ENCODE results near the gene NAV2.

The NAV2 gene

GRCh38 chr11:19838994-19839768 lies 126.5 kb downstream of the NAV2 start:
- Histone ChIP-seq H3F3A (ENCODE audit: insufficient read depth, low read length) (no peaks in the 10 kb centered on the region), H2AFZ (ENCODE audit: low read length) (no peak overlapping the region), H3K36me3 (replicated peaks; ENCODE audit: insufficient read depth, low read length) (no peaks in the 10 kb centered on the region), H3K9ac (ENCODE audit: low read length) (no peak overlapping the region), H3K27me3 (replicated peaks; ENCODE audit: insufficient read depth, low read length) (no peaks in the 10 kb centered on the region), H3K9me2 (replicated peaks; ENCODE audit: insufficient read depth, low read length) (no peaks in the 10 kb centered on the region), H3K27ac (ENCODE audit: low read length) (no peak overlapping the region), H3K4me3 (ENCODE audit: low read length) (no peak overlapping the region), H4K20me1 (ENCODE audit: insufficient read depth, low read length) (no peaks in the 10 kb centered on the region), H3K4me1 (ENCODE audit: low read length) (no peaks in the 10 kb centered on the region), H3K4me2 (ENCODE audit: low read depth, low read length) (no peak overlapping the region), H3K79me2 (ENCODE audit: low read length) (no peaks in the 10 kb centered on the region), H3K9me3 (replicated peaks; ENCODE audit: insufficient read depth, low read length) (no peaks in the 10 kb centered on the region)
- no peak for TF ChIP-seq EZH2 (optimal IDR thresholded peaks at IDR 0.05; ENCODE audit: low read depth, low read length)
- TF ChIP-seq EZH2phosphoT487 (IDR thresholded peaks at IDR 0.05; ENCODE audit: low read length): no peak
- TF ChIP-seq, protein P1, sequence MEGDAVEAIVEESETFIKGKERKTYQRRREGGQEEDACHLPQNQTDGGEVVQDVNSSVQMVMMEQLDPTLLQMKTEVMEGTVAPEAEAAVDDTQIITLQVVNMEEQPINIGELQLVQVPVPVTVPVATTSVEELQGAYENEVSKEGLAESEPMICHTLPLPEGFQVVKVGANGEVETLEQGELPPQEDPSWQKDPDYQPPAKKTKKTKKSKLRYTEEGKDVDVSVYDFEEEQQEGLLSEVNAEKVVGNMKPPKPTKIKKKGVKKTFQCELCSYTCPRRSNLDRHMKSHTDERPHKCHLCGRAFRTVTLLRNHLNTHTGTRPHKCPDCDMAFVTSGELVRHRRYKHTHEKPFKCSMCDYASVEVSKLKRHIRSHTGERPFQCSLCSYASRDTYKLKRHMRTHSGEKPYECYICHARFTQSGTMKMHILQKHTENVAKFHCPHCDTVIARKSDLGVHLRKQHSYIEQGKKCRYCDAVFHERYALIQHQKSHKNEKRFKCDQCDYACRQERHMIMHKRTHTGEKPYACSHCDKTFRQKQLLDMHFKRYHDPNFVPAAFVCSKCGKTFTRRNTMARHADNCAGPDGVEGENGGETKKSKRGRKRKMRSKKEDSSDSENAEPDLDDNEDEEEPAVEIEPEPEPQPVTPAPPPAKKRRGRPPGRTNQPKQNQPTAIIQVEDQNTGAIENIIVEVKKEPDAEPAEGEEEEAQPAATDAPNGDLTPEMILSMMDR (IDR thresholded peaks at IDR 0.05; ENCODE audit: low read length): no peak
- no peak for DNase-seq

GRCh38 chr11:19840961-19841360 lies 128.3 kb downstream of the NAV2 start:
- TF ChIP-seq EZH2 (optimal IDR thresholded peaks at IDR 0.05; ENCODE audit: low read depth, low read length) (no peak), EZH2phosphoT487 (IDR thresholded peaks at IDR 0.05; ENCODE audit: low read length) (no peak)
- TF ChIP-seq, protein P1 (IDR thresholded peaks at IDR 0.05; ENCODE audit: low read length): no peak
- no peaks in the 10 kb centered on the region for H3K9me3 ChIP-seq (replicated peaks; ENCODE audit: insufficient read depth, low read length)
- no peaks in the 10 kb centered on the region for H3K27me3 ChIP-seq (replicated peaks; ENCODE audit: insufficient read depth, low read length)
- no peak overlapping the region for H3K4me3 ChIP-seq (ENCODE audit: low read length)
- no peaks in the 10 kb centered on the region for H3F3A ChIP-seq (ENCODE audit: insufficient read depth, low read length)
- H4K20me1 ChIP-seq (ENCODE audit: insufficient read depth, low read length): no peaks in the 10 kb centered on the region
- H3K9ac ChIP-seq (ENCODE audit: low read length): no peak overlapping the region
- no peaks in the 10 kb centered on the region for H3K4me1 ChIP-seq (ENCODE audit: low read length)
- no peak overlapping the region for H3K4me2 ChIP-seq (ENCODE audit: low read depth, low read length)
- DNase-seq: no peak
- H2AFZ ChIP-seq (ENCODE audit: low read length): no peak overlapping the region
- H3K27ac ChIP-seq (ENCODE audit: low read length): no peak overlapping the region
- H3K79me2 ChIP-seq (ENCODE audit: low read length): no peaks in the 10 kb centered on the region
- no peaks in the 10 kb centered on the region for H3K36me3 ChIP-seq (replicated peaks; ENCODE audit: insufficient read depth, low read length)
- H3K9me2 ChIP-seq (replicated peaks; ENCODE audit: insufficient read depth, low read length): no peaks in the 10 kb centered on the region

DNA sequence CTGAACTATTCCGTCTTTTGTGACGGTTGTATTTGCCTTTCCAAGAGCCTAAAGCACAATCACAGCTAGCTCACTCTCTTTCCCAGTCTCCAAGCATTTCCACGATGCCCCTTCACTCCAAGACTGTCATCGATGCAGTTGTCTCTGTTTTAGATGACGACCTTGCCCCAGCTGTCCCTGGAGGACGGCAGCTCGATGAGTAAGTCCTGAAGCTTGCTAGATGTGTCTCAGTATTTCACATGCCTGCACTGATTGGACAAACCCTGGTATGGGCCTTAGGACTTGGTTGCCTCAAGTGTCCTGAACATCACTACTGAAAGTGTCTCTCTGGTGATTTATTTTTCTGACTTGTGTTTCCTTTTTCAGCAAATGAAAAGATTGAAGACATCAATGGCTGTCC lies 129.9 kb downstream of the NAV2 start:
- Histone ChIP-seq H3K4me2 (ENCODE audit: low read depth, low read length) (no peak overlapping the region), H4K20me1 (ENCODE audit: insufficient read depth, low read length) (no peaks in the 10 kb centered on the region), H3K9me3 (replicated peaks; ENCODE audit: insufficient read depth, low read length) (no peaks in the 10 kb centered on the region), H3K79me2 (ENCODE audit: low read length) (no peaks in the 10 kb centered on the region), H3K27ac (ENCODE audit: low read length) (no peak overlapping the region), H3K4me1 (ENCODE audit: low read length) (no peaks in the 10 kb centered on the region), H3K27me3 (replicated peaks; ENCODE audit: insufficient read depth, low read length) (no peaks in the 10 kb centered on the region), H3F3A (ENCODE audit: insufficient read depth, low read length) (no peaks in the 10 kb centered on the region), H3K4me3 (ENCODE audit: low read length) (no peak overlapping the region), H3K9me2 (replicated peaks; ENCODE audit: insufficient read depth, low read length) (no peaks in the 10 kb centered on the region), H3K9ac (ENCODE audit: low read length) (no peak overlapping the region), H3K36me3 (replicated peaks; ENCODE audit: insufficient read depth, low read length) (no peaks in the 10 kb centered on the region), H2AFZ (ENCODE audit: low read length) (no peak overlapping the region)
- no peak for DNase-seq
- TF ChIP-seq EZH2 (optimal IDR thresholded peaks at IDR 0.05; ENCODE audit: low read depth, low read length) (no peak), EZH2phosphoT487 (IDR thresholded peaks at IDR 0.05; ENCODE audit: low read length) (no peak)
- TF ChIP-seq, protein P1 (IDR thresholded peaks at IDR 0.05; ENCODE audit: low read length): no peak
